CD14-positive monocyte (primary cell): ENCODE results near the gene RELL1. TPM values are rescaled to one million over a fixed set of nuclear protein-coding genes. Genes with fewer than 3 reads are reported as not detected.

Source experiments
- DNase-seq, 3 donors: peaks; one replicate each; pipeline ENCODE4 v3.0.0-alpha.2; 2011 to 2022
- H2AFZ ChIP-seq: 2 replicates; pipeline ENCODE4 v1.6.0; 2012; ENCODE audit warnings: mild to moderate bottlenecking, low read depth, low read length, inconsistent platforms; ENCODE audit not compliant: insufficient read depth, poor library complexity, severe bottlenecking
- H3K27ac ChIP-seq, 2 donors: 1 replicate in 1 of 2; 2 replicates in 1 of 2; pipeline ENCODE4 v1.5.1; 2012 to 2013; ENCODE audit warnings: low read length in 2 of 2, control low read depth in 1 of 2, inconsistent platforms in 1 of 2, low read depth in 1 of 2, mild to moderate bottlenecking in 1 of 2
- H3K27me3 ChIP-seq, 2 donors: one replicate each; pipeline versions ENCODE4 v1.6.0 to v1.6.1; 2011 to 2013; ENCODE audit warnings: low read length in 2 of 2; ENCODE audit not compliant: control insufficient read depth in 2 of 2, insufficient read depth in 2 of 2
- H3K36me3 ChIP-seq, 2 donors: replicated peaks in 1 of 2; 1 replicate in 1 of 2; 2 replicates in 1 of 2; pipeline versions ENCODE4 v1.5.1 to v1.6.1; 2012 to 2013; ENCODE audit warnings: low read length in 2 of 2, control low read depth in 1 of 2, inconsistent platforms in 1 of 2, mild to moderate bottlenecking in 1 of 2; ENCODE audit not compliant: insufficient read depth in 2 of 2, control insufficient read depth in 1 of 2
- H3K4me1 ChIP-seq, 2 donors: 1 replicate in 1 of 2; 2 replicates in 1 of 2; pipeline versions ENCODE4 v1.5.1 to v1.6.1; 2012 to 2013; ENCODE audit warnings: low read length in 2 of 2, control low read depth in 1 of 2, inconsistent platforms in 1 of 2, mild to moderate bottlenecking in 1 of 2, moderate library complexity in 1 of 2; ENCODE audit not compliant: insufficient read depth in 2 of 2, control insufficient read depth in 1 of 2
- H3K4me2 ChIP-seq: replicated peaks from 2 replicates; pipeline ENCODE3; 2012; ENCODE audit warnings: low read length, moderate library complexity, mild to moderate bottlenecking; ENCODE audit not compliant: poor library complexity, severe bottlenecking; ENCODE audit errors: extremely low read depth
- H3K4me3 ChIP-seq, 3 experiments: fragments of 200-600 bp in 1 of 3; sonication (generic) in 1 of 3; replicated peaks in 1 of 3; 1 replicate in 2 of 3; 2 replicates in 1 of 3; pipeline ENCODE4 v1.5.1; 2011 to 2013; ENCODE audit warnings: low read length in 3 of 3, mild to moderate bottlenecking in 3 of 3, control low read depth in 2 of 3, low read depth in 2 of 3, inconsistent platforms in 1 of 3, moderate library complexity in 1 of 3
- H3K79me2 ChIP-seq: 2 replicates; pipeline ENCODE4 v1.6.0; 2012; ENCODE audit warnings: mild to moderate bottlenecking, control low read depth, inconsistent platforms, low read length, moderate library complexity; ENCODE audit not compliant: insufficient read depth
- H3K9ac ChIP-seq: 2 replicates; pipeline ENCODE4 v1.6.0; 2017; ENCODE audit warnings: low read length, mild to moderate bottlenecking; ENCODE audit not compliant: insufficient read depth, poor library complexity, severe bottlenecking
- H3K9me3 ChIP-seq, 2 donors: replicated peaks in 1 of 2; 1 replicate in 1 of 2; 2 replicates in 1 of 2; pipeline versions ENCODE4 v1.5.1 to v1.6.1; 2012 to 2013; ENCODE audit warnings: low read length in 2 of 2, control low read depth in 1 of 2; ENCODE audit not compliant: control insufficient read depth in 1 of 2, insufficient read depth in 1 of 2
- H4K20me1 ChIP-seq: 2 replicates; pipeline ENCODE4 v1.6.0; 2012; ENCODE audit warnings: mild to moderate bottlenecking, low read length, control low read depth, moderate library complexity; ENCODE audit not compliant: insufficient read depth
- H3K27ac Mint-ChIP-seq, 7 donors: one replicate each; pipeline ENCODE4 v1.8.0; 2020; ENCODE audit warnings: mild to moderate bottlenecking in 7 of 7, mixed read lengths in 7 of 7, moderate library complexity in 6 of 7, inconsistent platforms in 2 of 7
- H3K27me3 Mint-ChIP-seq, 3 donors: one replicate each; pipeline ENCODE4 v1.8.0; 2021 to 2022; ENCODE audit warnings: low read depth in 3 of 3, mild to moderate bottlenecking in 3 of 3, mixed read lengths in 3 of 3, moderate library complexity in 3 of 3, inconsistent platforms in 1 of 3
- H3K36me3 Mint-ChIP-seq, 2 donors: one replicate each; pipeline ENCODE4 v1.8.0; 2020; ENCODE audit warnings: mixed read lengths in 2 of 2, inconsistent platforms in 1 of 2, mild to moderate bottlenecking in 1 of 2
- H3K4me1 Mint-ChIP-seq: one replicate; pipeline ENCODE4 v1.8.0; 2020; ENCODE audit warnings: mild to moderate bottlenecking, mixed read lengths
- H3K4me3 Mint-ChIP-seq, 2 donors: one replicate each; pipeline ENCODE4 v1.8.0; 2020; ENCODE audit warnings: mild to moderate bottlenecking in 2 of 2, mixed read lengths in 2 of 2, moderate library complexity in 1 of 2
- H3K9me3 Mint-ChIP-seq, 7 donors: one replicate each; pipeline ENCODE4 v1.8.0; 2020 to 2022; ENCODE audit warnings: mixed read lengths in 7 of 7, mild to moderate bottlenecking in 6 of 7, moderate library complexity in 6 of 7, inconsistent platforms in 2 of 7
- WGBS: methylation state at CpG from one replicate; pipeline ENCODE4 v1.1.5; 2013; ENCODE audit warnings: missing lambda C conversion rate; ENCODE audit not compliant: insufficient coverage; 5-methylcytosine and 5-hydroxymethylcytosine counted together
- intact Hi-C, 2 donors: fragments of 100-400 bp; cut with micrococcal nuclease; formaldehyde crosslinking; loops; one replicate each; pipeline versions ENCODE4 v1.15.0 to v1.15.1; 2023
- polyA plus RNA-seq, 3 donors: library from polyadenylated mRNA; depleted of rRNA in 1 of 3; unstranded in 2 of 3; stranded (reverse) in 1 of 3; fragments of 300-500 nt in 2 of 3; fragments of >200 nt in 1 of 3; fragmentation: Illumina TruSeq in 2 of 3; gene quantifications; 1 replicate in 2 of 3; 2 replicates in 1 of 3; pipeline ENCODE4 v1.2.3, GENCODE V29; 2012 to 2021
- TF ChIP-seq, protein P1 (sequence below): fragments of 200-600 bp; IDR thresholded peaks from one replicate; pipeline ENCODE4 v1.8.0; 2022; ENCODE audit warnings: antibody characterized with exemption, mild to moderate bottlenecking

Gene RELL1
- polyA plus RNA-seq, 3 donors, result 13.3 to 30.2 (median 16.2) TPM

GRCh38 chr4:37625499-37625898, 60.7 kb downstream of the RELL1 start:
- H3K9ac ChIP-seq, result no peak overlapping the region
- H3K27me3 Mint-ChIP-seq, result peaks cover 0 to 3% (median 0%) of the 10 kb centered on the region in 3 donors
- H3K36me3 ChIP-seq, result peaks cover 52 to 87% of the 10 kb centered on the region in 2 donors
- no peaks in the 10 kb centered on the region for H3K9me3 Mint-ChIP-seq
- DNase-seq, result no peak
- H3K4me2 ChIP-seq, result no peak overlapping the region
- TF ChIP-seq, protein P1, sequence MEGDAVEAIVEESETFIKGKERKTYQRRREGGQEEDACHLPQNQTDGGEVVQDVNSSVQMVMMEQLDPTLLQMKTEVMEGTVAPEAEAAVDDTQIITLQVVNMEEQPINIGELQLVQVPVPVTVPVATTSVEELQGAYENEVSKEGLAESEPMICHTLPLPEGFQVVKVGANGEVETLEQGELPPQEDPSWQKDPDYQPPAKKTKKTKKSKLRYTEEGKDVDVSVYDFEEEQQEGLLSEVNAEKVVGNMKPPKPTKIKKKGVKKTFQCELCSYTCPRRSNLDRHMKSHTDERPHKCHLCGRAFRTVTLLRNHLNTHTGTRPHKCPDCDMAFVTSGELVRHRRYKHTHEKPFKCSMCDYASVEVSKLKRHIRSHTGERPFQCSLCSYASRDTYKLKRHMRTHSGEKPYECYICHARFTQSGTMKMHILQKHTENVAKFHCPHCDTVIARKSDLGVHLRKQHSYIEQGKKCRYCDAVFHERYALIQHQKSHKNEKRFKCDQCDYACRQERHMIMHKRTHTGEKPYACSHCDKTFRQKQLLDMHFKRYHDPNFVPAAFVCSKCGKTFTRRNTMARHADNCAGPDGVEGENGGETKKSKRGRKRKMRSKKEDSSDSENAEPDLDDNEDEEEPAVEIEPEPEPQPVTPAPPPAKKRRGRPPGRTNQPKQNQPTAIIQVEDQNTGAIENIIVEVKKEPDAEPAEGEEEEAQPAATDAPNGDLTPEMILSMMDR, result no peak
- peaks cover 62 to 86% of the 10 kb centered on the region in 2 donors for H3K36me3 Mint-ChIP-seq
- H3K79me2 ChIP-seq, result no peaks in the 10 kb centered on the region
- no peaks in the 10 kb centered on the region for H3K9me3 ChIP-seq
- no peak overlapping the region for H2AFZ ChIP-seq
- WGBS, result no CpG with 5 or more reads among the region's 1 CpG
- no peak overlapping the region for H3K4me3 Mint-ChIP-seq
- H4K20me1 ChIP-seq, result peaks cover 27% of the 10 kb centered on the region
- intact Hi-C loops, result no loop called here
- peaks cover 18% of the 10 kb centered on the region for H3K4me1 Mint-ChIP-seq
- no peak overlapping the region for H3K4me3 ChIP-seq
- H3K27me3 ChIP-seq, result no peaks in the 10 kb centered on the region
- H3K27ac Mint-ChIP-seq, result no peak overlapping the region
- H3K27ac ChIP-seq, result no peak overlapping the region
- H3K4me1 ChIP-seq, result peaks cover 5 to 6% of the 10 kb centered on the region in 2 donors

GRCh38 chr4:37623940-37624339, 62.2 kb downstream of the RELL1 start:
- H3K9ac ChIP-seq, result no peak overlapping the region
- H3K4me1 ChIP-seq, result peaks cover 10 to 12% of the 10 kb centered on the region in 2 donors
- H3K27me3 Mint-ChIP-seq, result peaks cover 0 to 1% (median 0%) of the 10 kb centered on the region in 3 donors
- H3K4me1 Mint-ChIP-seq, result peaks cover 15% of the 10 kb centered on the region
- H3K36me3 Mint-ChIP-seq, result peaks cover 51 to 81% of the 10 kb centered on the region in 2 donors
- H3K4me3 Mint-ChIP-seq, result no peak overlapping the region
- H2AFZ ChIP-seq, result no peak overlapping the region
- 100% methylated on average over 4 of the region's 8 CpGs for WGBS
- no peaks in the 10 kb centered on the region for H3K27me3 ChIP-seq
- TF ChIP-seq, protein P1, result no peak
- H3K4me2 ChIP-seq, result no peak overlapping the region
- no peak overlapping the region for H3K4me3 ChIP-seq
- intact Hi-C loops, result no loop called here
- H3K27ac Mint-ChIP-seq, result peak overlapping the region in 1 of 7 donors; percentile 74
- H3K79me2 ChIP-seq, result no peaks in the 10 kb centered on the region
- H3K36me3 ChIP-seq, result peaks cover 51 to 80% of the 10 kb centered on the region in 2 donors
- no peak overlapping the region for H3K27ac ChIP-seq
- DNase-seq, result no peak
- no peaks in the 10 kb centered on the region for H3K9me3 ChIP-seq
- H3K9me3 Mint-ChIP-seq, result no peaks in the 10 kb centered on the region
- H4K20me1 ChIP-seq, result peaks cover 22% of the 10 kb centered on the region
